Gastroesophageal sphincter (tissue), 4 donors: ENCODE results near the gene RYR2. TPM values are rescaled to one million over a fixed set of nuclear protein-coding genes. Genes with fewer than 3 reads are reported as not detected.

Experiments
- ATAC-seq: fragments of 150-250 bp; one replicate; pipeline ENCODE4 v1.9.1; 2016; ENCODE audit warnings: mild to moderate bottlenecking, moderate library complexity
- H3K27ac ChIP-seq, 4 donors: fragments of 200-600 bp; sonication (generic) in 3 of 4; 1 replicate in 3 of 4; 2 replicates in 1 of 4; pipeline ENCODE4 v1.5.1; 2016 to 2019
- H3K27me3 ChIP-seq: fragments of 200-600 bp; sonication (generic); one replicate; pipeline ENCODE4 v1.5.1; 2019
- H3K36me3 ChIP-seq, 2 donors: fragments of 200-600 bp; sonication (generic); one replicate each; pipeline ENCODE4 v1.5.1; 2019; ENCODE audit warnings: control low read depth in 1 of 2
- H3K4me1 ChIP-seq, 3 donors: fragments of 200-600 bp; sonication (generic); 1 replicate in 2 of 3; 2 replicates in 1 of 3; pipeline ENCODE4 v1.5.1; 2016 to 2019; ENCODE audit warnings: control low read depth in 2 of 3
- H3K4me3 ChIP-seq, 2 donors: fragments of 200-600 bp; sonication (generic); one replicate each; pipeline ENCODE4 v1.5.1; 2019; ENCODE audit warnings: mild to moderate bottlenecking in 1 of 2, moderate library complexity in 1 of 2
- H3K9me3 ChIP-seq, 3 donors: fragments of 200-600 bp; sonication (generic); one replicate each; pipeline ENCODE4 v1.5.1; 2017 to 2019; ENCODE audit warnings: control low read depth in 2 of 3
- CTCF ChIP-seq, 4 experiments: fragments of 200-600 bp in 2 of 4; fragments of 450-650 bp in 2 of 4; sonication (generic) in 1 of 4; IDR thresholded peaks; one replicate each; pipeline ENCODE4 v1.5.1; 2017 to 2019; ENCODE audit warnings: antibody characterized with exemption in 4 of 4, mild to moderate bottlenecking in 2 of 4, moderate library complexity in 2 of 4
- EP300 ChIP-seq: sonication (generic); formaldehyde crosslinking; IDR thresholded peaks from one replicate; pipeline ENCODE4 v1.6.1; 2017; ENCODE audit warnings: antibody characterized with exemption, mild to moderate bottlenecking
- POLR2A ChIP-seq, 2 donors: fragments of 450-650 bp; IDR thresholded peaks; one replicate each; pipeline ENCODE4 v1.6.1; 2017; ENCODE audit warnings: antibody characterized with exemption in 2 of 2, mild to moderate bottlenecking in 2 of 2, moderate library complexity in 1 of 2
- POLR2AphosphoS5 ChIP-seq: sonication (generic); formaldehyde crosslinking; IDR thresholded peaks from one replicate; pipeline ENCODE4 v1.6.1; 2017; ENCODE audit warnings: antibody characterized with exemption
- WGBS, 2 donors: methylation state at CpG; one replicate each; pipeline ENCODE4 v1.1.5; 2018; ENCODE audit warnings: low coverage in 1 of 2; 5-methylcytosine and 5-hydroxymethylcytosine counted together
- total RNA-seq, 4 donors: library from RNA; depleted of rRNA; stranded (reverse); fragments of >200 nt; gene quantifications; one replicate each; pipeline ENCODE4 v1.1.0, GENCODE V29; 2016

The RYR2 gene
- total RNA-seq, 4 donors from 2014 or later: 27.4 to 78.8 (median 42.7) TPM

- H3K4me3 ChIP-seq: no peak overlapping the region
- no peaks in the 10 kb centered on the region for H3K9me3 ChIP-seq
- 66 to 72% methylated on average over 4 to 5 of the region's 7 CpGs for WGBS, 2 donors
- H3K4me1 ChIP-seq: peaks cover 0 to 47% (median 0%) of the 10 kb centered on the region in 3 donors
- TF ChIP-seq POLR2AphosphoS5 (no peak), CTCF (IDR thresholded peaks at IDR 0.05) (no peak), EP300 (no peak), POLR2A (IDR thresholded peaks at IDR 0.05) (no peak)
- no peak overlapping the region for H3K27ac ChIP-seq
- no peak for ATAC-seq
- H3K27me3 ChIP-seq: no peaks in the 10 kb centered on the region
- no peaks in the 10 kb centered on the region for H3K36me3 ChIP-seq
These were observed 142.1 kb downstream of the RYR2 start for GRCh38 chr1:237183963-237184540.

- Histone ChIP-seq H3K4me3 (no peak overlapping the region), H3K27ac (no peak overlapping the region), H3K4me1 (peaks cover 0 to 34% (median 0%) of the 10 kb centered on the region in 3 donors), H3K27me3 (no peaks in the 10 kb centered on the region), H3K36me3 (no peaks in the 10 kb centered on the region), H3K9me3 (no peaks in the 10 kb centered on the region)
- TF ChIP-seq POLR2AphosphoS5 (no peak), EP300 (no peak), POLR2A (IDR thresholded peaks at IDR 0.05) (no peak), CTCF (IDR thresholded peaks at IDR 0.05) (no peak)
- 61 to 76% methylated on average over 3 to 4 of the region's 8 CpGs for WGBS, 2 donors
- no peak for ATAC-seq
These were observed 144.7 kb downstream of the RYR2 start for GRCh38 chr1:237186675-237187074.

- no peaks in the 10 kb centered on the region for H3K36me3 ChIP-seq
- ATAC-seq: no peak
- H3K27ac ChIP-seq: no peak overlapping the region
- H3K4me1 ChIP-seq: peaks cover 0 to 34% (median 0%) of the 10 kb centered on the region in 3 donors
- WGBS, 2 donors: 66 to 79% methylated on average over 2 to 3 of the region's 3 CpGs
- no peaks in the 10 kb centered on the region for H3K27me3 ChIP-seq
- H3K9me3 ChIP-seq: no peaks in the 10 kb centered on the region
- no peak for TF ChIP-seq EP300
- no peak for TF ChIP-seq POLR2A (IDR thresholded peaks at IDR 0.05)
- TF ChIP-seq POLR2AphosphoS5: no peak
- no peak overlapping the region for H3K4me3 ChIP-seq
These were observed 145.9 kb downstream of the RYR2 start for GRCh38 chr1:237187842-237188241.

- peaks cover 0 to 33% (median 0%) of the 10 kb centered on the region in 3 donors for H3K4me1 ChIP-seq
- H3K9me3 ChIP-seq: no peaks in the 10 kb centered on the region
- TF ChIP-seq CTCF (IDR thresholded peaks at IDR 0.05): no peak
- TF ChIP-seq EP300: no peak
- TF ChIP-seq POLR2AphosphoS5: no peak
- no peak for TF ChIP-seq POLR2A (IDR thresholded peaks at IDR 0.05)
- H3K4me3 ChIP-seq: no peak overlapping the region
- 85 to 95% methylated on average over 5 to 9 of the region's 9 CpGs for WGBS, 2 donors
- H3K36me3 ChIP-seq: no peaks in the 10 kb centered on the region
- no peaks in the 10 kb centered on the region for H3K27me3 ChIP-seq
- no peak overlapping the region for H3K27ac ChIP-seq
- ATAC-seq: no peak
These were observed 149.4 kb downstream of the RYR2 start for GRCh38 chr1:237191403-237191802.

- ATAC-seq: no peak
- H3K4me1 ChIP-seq: peaks cover 0 to 21% (median 0%) of the 10 kb centered on the region in 3 donors
These were observed 155.8 kb downstream of the RYR2 start for GRCh38 chr1:237197470-237198425.

More at GRCh38 chr1:237197470-237198425, 155.8 kb downstream of the RYR2 start:
- Histone ChIP-seq H3K4me3 (no peak overlapping the region), H3K36me3 (no peaks in the 10 kb centered on the region), H3K27ac (no peak overlapping the region), H3K27me3 (no peaks in the 10 kb centered on the region), H3K9me3 (no peaks in the 10 kb centered on the region)
- WGBS, 2 donors: 44 to 68% methylated on average over 7 of the region's 7 CpGs
- no peak for TF ChIP-seq POLR2A (IDR thresholded peaks at IDR 0.05)
- TF ChIP-seq CTCF (IDR thresholded peaks at IDR 0.05): no peak
- TF ChIP-seq EP300: no peak
- TF ChIP-seq POLR2AphosphoS5: no peak
